HG03135 (cell line): Measurements from ENCODE around the gene ASB12.
"Not testable (repeated sequence)": the region's sequence is repeated elsewhere in the genome, so short reads cannot be mapped to it uniquely, and the experiment has no call there.

Experiments
- ATAC-seq: cut with Tn5 transposase; IDR thresholded peaks from one replicate; pipeline ENCODE4 v1.9.1; 2021; ENCODE audit warnings: mild to moderate bottlenecking, moderate library complexity; ENCODE audit not compliant: unreplicated experiment

ASB12 gene

GRCh38 chrX:64230123-64230970, at the start of gene ASB12:
Gene ASB12 (minus strand): TSS chrX:64230607. CDS start chrX:64225650, 4,957 bp downstream.
- ATAC-seq = no peak

- no peak for ATAC-seq
Measured at GRCh38 chrX:64265265-64265664, 34.9 kb upstream of the ASB12 start.

DNA sequence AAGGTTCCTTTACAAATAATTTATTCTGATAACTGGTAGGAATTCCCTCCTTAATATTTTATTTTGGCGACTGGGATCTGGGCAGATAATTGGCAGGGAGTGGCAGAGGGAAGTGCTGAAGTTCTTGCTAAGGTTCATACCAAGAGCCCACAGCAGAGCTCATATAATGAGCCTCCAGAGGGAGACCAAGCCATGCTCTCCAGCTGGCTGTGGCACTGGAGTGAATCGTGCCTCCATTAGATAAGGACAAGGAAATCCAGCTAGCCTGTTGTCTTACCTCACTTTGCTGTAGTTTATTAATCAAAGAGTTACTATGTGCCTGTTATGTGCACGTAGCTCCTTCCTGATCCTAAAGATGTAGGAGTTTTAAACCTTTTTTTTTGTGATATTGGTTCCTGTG, 1.3 kb downstream of the ASB12 start:
- ATAC-seq = no peak

- ATAC-seq = no peak
Measured at GRCh38 chrX:64218023-64218422, 12.4 kb downstream of the ASB12 start.

GRCh38 chrX:64213989-64214388, 16.4 kb downstream of the ASB12 start:
- ATAC-seq = not testable (repeated sequence)

- ATAC-seq = no peak
Measured at GRCh38 chrX:64206556-64207162, 23.7 kb downstream of the ASB12 start.

DNA sequence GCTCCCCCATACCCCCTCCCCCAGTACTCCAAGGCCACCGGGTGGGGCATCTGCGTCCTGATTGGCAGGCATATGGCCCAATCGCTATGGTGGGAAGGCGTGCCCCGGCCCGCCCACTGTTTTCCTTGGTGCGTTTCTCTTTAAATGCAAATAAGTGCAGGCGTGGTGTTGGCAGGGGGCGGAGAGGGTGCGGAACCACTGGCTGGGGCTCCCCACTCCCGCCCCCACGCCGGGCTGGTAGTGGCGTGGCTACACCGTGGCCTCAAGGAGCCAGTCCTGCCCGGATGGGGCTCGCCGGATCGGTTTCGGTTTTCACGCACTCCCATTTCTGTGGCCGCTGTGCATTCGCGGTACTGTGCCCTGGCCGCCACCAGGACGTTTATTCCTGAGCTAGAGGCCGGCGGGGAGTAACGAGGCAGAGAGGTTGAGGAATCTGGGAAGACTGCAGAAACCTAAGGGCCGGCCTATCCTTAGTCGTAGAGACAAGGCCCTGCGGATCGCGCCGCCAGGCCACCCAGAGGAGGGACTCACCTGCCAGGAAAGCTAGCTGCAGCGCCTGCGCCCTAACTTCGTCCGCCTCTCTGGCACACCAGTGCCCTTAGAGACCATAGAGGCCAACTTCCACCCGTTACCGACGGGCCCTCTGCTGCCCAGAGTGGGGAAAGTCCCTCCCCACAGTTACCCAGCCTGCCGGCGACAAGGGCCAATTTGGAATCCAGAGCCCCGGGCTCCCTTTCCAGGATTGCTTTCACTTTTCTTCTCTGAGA, 24.5 kb downstream of the ASB12 start:
- ATAC-seq = peak; percentile 89

GRCh38 chrX:64205441-64205734, 25.0 kb downstream of the ASB12 start, which contains the start of gene AMER1:
Gene AMER1 (minus strand): TSS chrX:64205708. CDS start chrX:64193286, 12,422 bp downstream.
- peak; percentile 39 for ATAC-seq

DNA sequence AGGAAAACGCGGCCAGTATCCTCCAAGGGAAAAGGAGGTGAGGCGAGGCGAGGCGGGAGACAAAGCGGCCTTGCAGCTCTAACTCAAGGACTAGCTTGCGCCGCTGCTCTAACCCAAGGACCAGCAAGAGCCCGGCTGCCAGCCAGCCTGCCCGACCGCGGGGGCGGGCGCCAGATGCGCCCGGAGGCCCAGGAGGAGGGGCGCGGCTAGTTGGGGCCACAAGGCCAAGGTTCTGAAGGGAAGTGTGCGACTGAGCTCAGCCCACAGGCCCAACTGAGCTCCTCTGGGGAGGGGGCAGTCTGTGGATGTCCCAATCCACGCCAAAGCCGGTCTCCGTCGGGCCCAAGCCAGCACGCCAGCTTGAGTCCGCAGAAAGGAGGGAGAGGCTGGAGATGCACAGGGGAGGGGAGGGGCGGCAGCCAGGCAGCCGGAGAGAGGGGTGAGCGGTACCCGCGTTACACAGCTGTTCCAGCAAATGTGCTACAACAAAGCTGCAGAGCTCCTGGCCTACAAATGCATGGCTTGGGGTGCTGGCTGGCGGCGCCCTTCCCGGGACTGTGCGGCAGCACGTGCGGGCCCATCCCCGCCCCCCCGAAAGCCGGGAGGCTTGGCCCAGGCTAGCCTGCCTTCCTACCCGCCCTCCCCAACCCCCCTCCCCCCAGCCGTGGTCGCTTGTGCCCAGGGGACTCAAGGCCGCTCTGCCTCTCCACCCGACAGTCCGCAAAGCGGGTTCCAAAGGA, 25.5 kb downstream of the ASB12 start:
- peak; percentile 11 for ATAC-seq

- no peak for ATAC-seq
Measured at GRCh38 chrX:64204252-64204651, 26.2 kb downstream of the ASB12 start.

- no peak for ATAC-seq
Measured at GRCh38 chrX:64202808-64203325, 27.5 kb downstream of the ASB12 start.

DNA sequence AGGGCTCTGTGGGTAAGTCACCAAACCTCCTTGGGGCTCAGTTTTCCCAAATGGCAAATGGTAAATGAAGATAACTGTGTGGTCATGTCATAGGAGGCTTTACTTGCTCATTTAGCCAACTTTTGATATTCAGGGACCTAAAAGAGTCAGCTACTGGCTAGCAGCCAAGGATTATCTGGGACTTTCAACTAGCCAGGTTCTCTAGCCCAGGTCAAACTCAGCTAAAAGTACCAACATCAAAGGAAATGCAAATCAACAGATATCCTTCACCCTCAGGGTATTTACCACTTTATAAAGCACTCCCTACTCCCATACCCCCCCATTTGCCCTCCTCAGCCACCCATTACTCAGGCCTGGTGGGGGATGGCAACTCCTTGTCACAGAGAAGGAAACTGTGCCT, 32.4 kb downstream of the ASB12 start:
- no peak for ATAC-seq

DNA sequence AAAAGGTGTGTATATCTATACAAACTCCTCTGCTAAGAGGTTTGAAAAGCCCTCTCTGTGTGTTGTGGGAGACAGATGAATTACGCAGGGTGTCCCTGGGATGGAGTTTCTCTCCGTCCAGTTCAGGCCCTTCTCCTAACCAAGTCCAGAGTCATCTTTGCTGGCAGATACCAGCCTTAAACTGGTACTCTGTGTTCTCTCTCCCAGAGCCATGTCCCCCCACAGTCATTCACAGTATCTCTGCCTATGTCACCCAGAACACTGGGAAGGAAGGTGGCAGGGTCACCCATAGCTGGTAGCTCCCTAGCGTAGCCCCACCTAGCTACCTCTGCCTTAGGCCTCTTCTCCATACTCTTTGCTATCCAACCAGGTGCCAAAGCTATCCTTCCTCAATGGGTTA, 33.8 kb downstream of the ASB12 start:
- no peak for ATAC-seq

- ATAC-seq = no peak
Measured at GRCh38 chrX:64195862-64196261, 34.5 kb downstream of the ASB12 start.

GRCh38 chrX:64192673-64193072, 37.7 kb downstream of the ASB12 start:
- ATAC-seq = no peak

- ATAC-seq = no peak
Measured at GRCh38 chrX:64192040-64192439, 38.4 kb downstream of the ASB12 start.

DNA sequence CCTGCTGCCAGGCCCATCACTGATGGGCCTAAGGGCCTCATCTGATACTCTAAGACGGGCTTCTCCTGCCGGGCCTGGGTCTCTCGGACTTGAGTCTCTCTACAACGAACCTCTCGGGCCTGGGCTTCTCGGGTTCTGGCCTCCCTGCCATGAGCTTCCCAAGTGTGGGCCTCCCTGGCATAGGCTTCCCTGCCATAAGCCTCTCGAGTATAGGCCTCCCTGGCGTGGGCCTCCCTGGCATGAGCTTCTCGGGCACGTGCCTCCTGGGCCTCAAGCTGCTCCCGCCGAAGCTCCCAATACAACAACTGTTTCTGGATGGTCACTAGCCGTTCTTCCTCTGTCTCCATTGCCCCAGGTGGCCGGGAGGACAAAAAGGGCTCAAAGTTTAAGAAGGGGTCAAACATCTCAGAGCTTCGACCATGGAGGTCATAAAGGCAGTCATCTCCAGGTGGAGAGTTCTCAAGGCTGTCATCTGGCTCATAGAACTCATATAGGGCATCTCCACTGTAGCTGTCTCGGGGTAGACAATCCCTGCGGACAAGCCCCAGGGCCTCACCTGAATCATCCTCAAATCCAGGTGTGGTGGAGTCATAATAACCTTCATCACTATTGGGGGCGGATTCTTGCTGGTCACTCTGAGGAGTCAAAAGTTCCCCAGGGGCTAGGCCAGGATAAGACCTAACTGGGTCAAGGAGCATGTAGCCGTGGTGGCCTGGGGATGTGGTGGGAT, 39.0 kb downstream of the ASB12 start:
- no peak for ATAC-seq

DNA sequence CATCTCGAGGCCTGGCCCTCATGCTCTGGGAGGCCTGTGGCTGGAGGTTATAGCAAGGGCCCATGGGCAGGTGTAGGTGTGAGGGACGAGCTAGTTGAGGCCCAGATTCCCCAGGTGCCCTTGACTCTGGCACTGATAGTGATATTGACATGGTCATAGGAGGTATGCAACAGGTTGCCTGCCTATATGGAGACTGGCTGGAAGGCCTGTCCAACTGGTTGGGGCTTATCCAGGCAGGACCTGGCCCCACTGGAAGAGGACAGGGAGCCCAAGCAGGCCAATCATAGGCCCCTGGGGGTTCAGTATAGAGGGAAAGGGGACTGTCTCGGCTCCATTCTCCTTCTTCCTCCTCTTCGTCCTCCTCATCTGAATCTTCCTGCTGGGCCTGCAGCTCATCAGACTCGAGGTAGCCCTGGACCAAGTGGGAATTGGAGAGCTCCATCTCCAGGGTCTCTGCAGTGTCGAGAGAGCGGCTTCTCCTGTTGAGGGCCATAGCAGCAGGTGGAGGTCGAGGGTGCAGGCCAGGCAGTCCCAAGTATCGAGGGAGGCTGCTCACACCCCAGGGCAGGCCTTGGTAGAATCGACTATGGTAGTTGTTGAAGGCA, 40.2 kb downstream of the ASB12 start:
- no peak for ATAC-seq

DNA sequence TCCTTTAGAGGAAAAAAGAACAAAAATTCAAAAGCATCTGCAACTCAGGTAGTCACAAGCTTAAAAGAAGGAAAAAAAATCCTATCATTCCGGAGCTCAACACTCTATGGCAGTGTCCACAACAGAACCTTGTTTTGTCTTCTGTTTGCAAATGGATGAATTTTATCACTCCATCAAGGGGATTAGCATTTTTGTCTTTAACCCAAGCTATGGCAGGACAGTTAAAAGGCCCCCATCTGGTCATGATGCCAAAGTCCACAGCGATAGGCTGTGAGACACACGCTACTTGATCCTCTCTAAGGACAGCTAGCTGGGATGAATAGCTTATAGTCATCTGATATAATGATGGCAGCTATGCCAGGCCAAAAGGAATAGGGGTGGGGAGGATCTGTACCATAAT, 41.5 kb downstream of the ASB12 start:
- no peak for ATAC-seq

DNA sequence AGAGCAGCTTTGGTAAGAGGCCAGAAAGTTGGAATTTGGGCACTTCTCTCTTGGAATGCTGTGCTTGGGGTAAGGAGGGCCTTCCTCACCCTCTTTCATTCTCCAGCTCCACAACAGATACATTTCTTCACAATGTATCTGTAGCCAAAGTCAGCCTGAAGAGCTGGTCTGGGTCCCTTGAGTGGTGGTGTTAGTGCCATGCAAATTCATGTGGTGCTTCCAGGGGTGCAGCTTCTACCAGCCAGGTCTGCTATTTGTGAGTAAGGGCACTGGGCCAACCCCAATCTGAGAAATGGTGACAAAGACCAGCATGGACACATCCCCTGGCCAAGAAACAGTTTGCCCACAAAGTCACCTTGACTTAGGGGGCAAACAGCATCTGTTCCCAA, 42.7 kb downstream of the ASB12 start:
- ATAC-seq = no peak
